HepG2 (cell line): Measurements from ENCODE around the gene CAPN9. TPM values are rescaled to one million over a fixed set of nuclear protein-coding genes. Genes with fewer than 3 reads are reported as not detected.

Source experiments
- ATAC-seq: fragments of 200-7000 bp; cut with Tn5 transposase; 3 replicates; pipeline ENCODE4 v1.9.1; 2020; ENCODE audit warnings: mild to moderate bottlenecking, moderate library complexity
- BruUV-seq: library from RNA; stranded (reverse); fragments of 400-500 nt; replicated peaks from 2 replicates; lab custom pipeline; 2021; lab: Mats Ljungman, UMichigan
- CTCF ChIA-PET: fragments of 300-600 bp; formaldehyde crosslinking; extraction: SDS; loops from one replicate; lab custom pipeline; 2021; ENCODE audit warnings: low total read pairs, inconsistent platforms, low intra/inter-chr PET ratio; lab: Yijun Ruan, JAX
- POLR2A ChIA-PET: fragments of 350-600 bp; sonication (Branson Sonifier 250); formaldehyde crosslinking; loops from one replicate; lab custom pipeline; 2020; ENCODE audit warnings: antibody characterized with exemption, inconsistent platforms; lab: Yijun Ruan, JAX
- DNase-seq: peaks from one replicate; pipeline ENCODE4 v3.0.0-alpha.2; 2015; ENCODE audit warnings: low spot score
- FAIRE-seq: peaks from 3 replicates; lab custom pipeline; 2011; peaks lifted over from hg19 to GRCh38; lab: Jason Lieb, UNC
- H2AFZ ChIP-seq: one replicate; pipeline ENCODE4 v1.6.1; 2011; ENCODE audit warnings: low read length, inconsistent platforms
- H3K27ac ChIP-seq: fragments of 300-600 bp; 3 replicates; pipeline ENCODE4 v1.8.0; 2011; ENCODE audit warnings: mixed run types, mild to moderate bottlenecking, mixed read lengths, low read length, inconsistent platforms; ENCODE audit not compliant: insufficient read depth; ENCODE audit errors: extremely low read length
- H3K27me3 ChIP-seq, 2 experiments: fragments of 200-600 bp in 1 of 2; 2 replicates in 1 of 2; 3 replicates in 1 of 2; pipeline versions ENCODE4 v1.6.0 to v1.8.0; 2011; ENCODE audit warnings: low read length in 2 of 2, mild to moderate bottlenecking in 2 of 2, moderate library complexity in 2 of 2, inconsistent platforms in 1 of 2; ENCODE audit not compliant: insufficient read depth in 2 of 2, control insufficient read depth in 1 of 2
- H3K36me3 ChIP-seq, 2 experiments: fragments of 200-600 bp in 1 of 2; replicated peaks in 1 of 2; 2 replicates in 1 of 2; 3 replicates in 1 of 2; pipeline versions ENCODE4 v1.5.1 to v1.8.0; 2011; ENCODE audit warnings: low read length in 2 of 2, inconsistent platforms in 1 of 2; ENCODE audit not compliant: insufficient read depth in 2 of 2, control insufficient read depth in 1 of 2
- H3K4me1 ChIP-seq: 2 replicates; pipeline ENCODE4 v1.5.1; 2012; ENCODE audit warnings: low read length, inconsistent platforms; ENCODE audit not compliant: insufficient read depth
- H3K4me2 ChIP-seq: 2 replicates; pipeline ENCODE4 v1.6.0; 2011; ENCODE audit warnings: low read depth, low read length, inconsistent platforms
- H3K4me3 ChIP-seq, 3 experiments: fragments of 200-600 bp in 1 of 3; sonication (generic), shearing (Covaris generic) in 1 of 3; replicated peaks in 1 of 3; 2 replicates each; pipeline ENCODE4 v1.5.1; 2011 to 2016; ENCODE audit warnings: low read length in 3 of 3, inconsistent platforms in 2 of 3, low read depth in 2 of 3, mild to moderate bottlenecking in 2 of 3, control low read depth in 1 of 3, mixed read lengths in 1 of 3; ENCODE audit not compliant: insufficient read depth in 1 of 3
- H3K79me2 ChIP-seq: one replicate; pipeline ENCODE4 v1.6.1; 2011; ENCODE audit warnings: low read length, inconsistent platforms; ENCODE audit not compliant: insufficient read depth
- H3K9ac ChIP-seq: 2 replicates; pipeline ENCODE4 v1.6.0; 2011; ENCODE audit warnings: mild to moderate bottlenecking, low read depth, low read length, inconsistent platforms; ENCODE audit not compliant: insufficient read depth
- H3K9me3 ChIP-seq: 2 replicates; pipeline ENCODE4 v1.5.1; 2012; ENCODE audit warnings: mild to moderate bottlenecking, low read length
- H4K20me1 ChIP-seq: 2 replicates; pipeline ENCODE4 v1.6.0; 2011; ENCODE audit warnings: inconsistent platforms, mild to moderate bottlenecking, low read length, moderate library complexity; ENCODE audit not compliant: insufficient read depth
- CEBPZ ChIP-seq: IDR thresholded peaks from 2 replicates; pipeline ENCODE4 v1.6.1; 2012; ENCODE audit warnings: low read length, improper control_type of control experiment
- E2F1 ChIP-seq: sonication (generic); formaldehyde crosslinking; IDR thresholded peaks from 2 replicates; pipeline ENCODE4 v1.5.0; 2020; ENCODE audit warnings: missing genetic modification reagents
- TFAP4 ChIP-seq: sonication (generic); IDR thresholded peaks from 2 replicates; pipeline ENCODE4 v1.6.1; 2016; ENCODE audit warnings: low read depth, borderline replicate concordance
- ZNF598 ChIP-seq: sonication (generic); formaldehyde crosslinking; IDR thresholded peaks from 2 replicates; pipeline ENCODE4 v1.5.1; 2020; ENCODE audit warnings: mild to moderate bottlenecking, missing genetic modification reagents, borderline replicate concordance
- WGBS: methylation state at CpG from one replicate; pipeline ENCODE4 v1.1.6; 2017; ENCODE audit warnings: low lambda C conversion rate; 5-methylcytosine and 5-hydroxymethylcytosine counted together
- in situ Hi-C: cut with HindIII; loops from 2 replicates; pipeline ENCODE4 v1.10.0; 2017; ENCODE audit warnings: low pct_unique_long_range_greater_than_20kb; ENCODE audit not compliant: extremely low pct_ligation_motif_present
- intact Hi-C: fragments of 100-400 bp; cut with micrococcal nuclease; formaldehyde crosslinking; loops from one replicate; pipeline ENCODE4 v1.10.0; 2022; ENCODE audit not compliant: unreplicated experiment
- polyA plus RNA-seq, 8 experiments: library from polyadenylated mRNA; depleted of rRNA in 3 of 8; stranded (reverse) in 7 of 8; unstranded in 1 of 8; fragments of >200 nt; fragmentation: Illumina TruSeq in 4 of 8; extraction: Trizol in 4 of 8; gene quantifications; 2 replicates each; pipeline versions ENCODE4 v1.2.1 to v1.2.3, GENCODE V29; 2011 to 2016; ENCODE audit warnings: low read depth in 4 of 8, missing spikeins in 1 of 8, mixed read lengths in 1 of 8; ENCODE audit not compliant: insufficient read depth in 1 of 8
- total RNA-seq, 5 experiments: library from RNA; depleted of rRNA; stranded (reverse); fragments of >200 nt; fragmentation: Illumina TruSeq; extraction: Trizol; gene quantifications; 2 replicates each; pipeline ENCODE4 v1.2.3, GENCODE V29; 2016; ENCODE audit warnings: low read depth in 1 of 5

CAPN9 gene
- total and polyA plus RNA-seq, 2 of the 13 experiments (the other 11 are each of a cell fraction or from before 2014, with no cell fraction given) = 0.04 to 0.31 TPM

- ChIA-PET POLR2A (interaction anchor here (1.0 to 3.9 kb wide), 10 partner anchors 9 to 51 kb away, joined by 3 to 46 read pairs (median 5); partner anchors contain the start of gene AGT), CTCF (no interaction called here)
- H3K27ac ChIP-seq = peak overlapping the region; percentile 40
- no peaks in the 10 kb centered on the region for H3K27me3 ChIP-seq
- H3K36me3 ChIP-seq = no peaks in the 10 kb centered on the region
- H3K79me2 ChIP-seq = no peaks in the 10 kb centered on the region
- WGBS = 46% methylated on average over 5 of the region's 5 CpGs
- intact Hi-C loops = loop anchor here (5.0 kb wide), 1 partner anchor 41 kb away; the partner anchor contains the start of gene AGT
- peak overlapping the region; percentile 44; the same call in 1 of the 2 replicates for H3K9ac ChIP-seq
- no TSS peak for BruUV-seq
- no peak for FAIRE-seq
- peak; percentile 32 for ATAC-seq
- H2AFZ ChIP-seq = no peak overlapping the region
- H3K4me1 ChIP-seq = peaks cover 88% of the 10 kb centered on the region
- no peaks in the 10 kb centered on the region for H4K20me1 ChIP-seq
- no peak for TF ChIP-seq TFAP4
- no peak for TF ChIP-seq E2F1 (CRISPR knock-in tag)
- TF ChIP-seq ZNF598 (CRISPR knock-in tag) = no peak
- no peak for TF ChIP-seq CEBPZ
- DNase-seq = no peak
- no peaks in the 10 kb centered on the region for H3K9me3 ChIP-seq
- in situ Hi-C loops = no loop called here
- peak overlapping the region; percentile 87 for H3K4me2 ChIP-seq
- peak overlapping the region; percentile 35 to 68 (median 57); a peak in 5 of 6 replicates for H3K4me3 ChIP-seq
Observed at GRCh38 chr1:230753191-230753585, 6.0 kb downstream of the CAPN9 start.
